Uterus (tissue), 2 donors: ENCODE data around the gene CDH2.

Experiments used
- CTCF ChIP-seq, 4 experiments: fragments of 200-600 bp in 2 of 4; fragments of 450-650 bp in 2 of 4; sonication (generic) in 2 of 4; IDR thresholded peaks; one replicate each; pipeline ENCODE4 v1.5.1; 2016 to 2019; ENCODE audit warnings: antibody characterized with exemption in 4 of 4, mild to moderate bottlenecking in 2 of 4, moderate library complexity in 1 of 4
- POLR2A ChIP-seq, 2 donors: fragments of 450-650 bp; IDR thresholded peaks; one replicate each; pipeline ENCODE4 v1.6.1; 2016; ENCODE audit warnings: antibody characterized with exemption in 2 of 2, mild to moderate bottlenecking in 1 of 2, moderate library complexity in 1 of 2

DNA sequence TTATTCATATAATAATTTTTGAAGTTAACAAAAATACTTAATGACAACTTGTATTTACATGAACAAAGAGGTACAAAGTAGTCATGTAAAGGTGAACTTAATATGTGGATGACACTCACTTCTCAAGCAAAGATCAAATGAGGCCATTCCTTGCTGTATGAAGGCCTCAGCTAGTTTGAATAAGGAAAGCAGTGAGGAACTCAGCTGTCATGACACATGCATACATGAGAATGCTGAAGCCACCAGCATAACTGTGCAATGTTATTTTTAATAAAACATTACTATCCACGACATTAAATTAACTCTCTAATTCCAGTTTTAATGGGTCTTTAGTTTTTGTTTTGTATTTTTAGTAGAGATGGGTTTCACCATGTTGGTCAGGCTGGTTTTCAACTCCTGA, 102.9 kb downstream of the CDH2 start:
- TF ChIP-seq CTCF (IDR thresholded peaks at IDR 0.05) (no peak), POLR2A (IDR thresholded peaks at IDR 0.05) (no peak)
